Measurements from ENCODE around the gene CADPS2. TPM values are rescaled to one million over a fixed set of nuclear protein-coding genes. Genes with fewer than 3 reads are reported as not detected.

CADPS2 gene
- total RNA-seq, 2 experiments from 2014 or later: not detected

GRCh38 chr7:122453432-122453831, 432.8 kb downstream of the CADPS2 start:
- no peak overlapping the region for H3K4me3 Mint-ChIP-seq
- H3K27ac Mint-ChIP-seq: no peak overlapping the region
- H3K27me3 Mint-ChIP-seq: no peaks in the 10 kb centered on the region
- H3K36me3 Mint-ChIP-seq: no peaks in the 10 kb centered on the region
- no peak for DNase-seq
- peaks cover under 1% of the 10 kb centered on the region for H3K9me3 Mint-ChIP-seq
- H3K4me1 Mint-ChIP-seq: no peaks in the 10 kb centered on the region

GRCh38 chr7:122448893-122449589, 437.2 kb downstream of the CADPS2 start:
- no peak for DNase-seq
- no peaks in the 10 kb centered on the region for H3K4me1 Mint-ChIP-seq
- H3K27me3 Mint-ChIP-seq: no peaks in the 10 kb centered on the region
- H3K36me3 Mint-ChIP-seq: no peaks in the 10 kb centered on the region
- no peaks in the 10 kb centered on the region for H3K9me3 Mint-ChIP-seq
- H3K4me3 Mint-ChIP-seq: no peak overlapping the region
- H3K27ac Mint-ChIP-seq: no peak overlapping the region

GRCh38 chr7:122442929-122443328, 443.3 kb downstream of the CADPS2 start:
- DNase-seq: no peak
- no peaks in the 10 kb centered on the region for H3K27me3 Mint-ChIP-seq
- no peak overlapping the region for H3K4me3 Mint-ChIP-seq
- no peaks in the 10 kb centered on the region for H3K36me3 Mint-ChIP-seq
- H3K27ac Mint-ChIP-seq: no peak overlapping the region
- H3K4me1 Mint-ChIP-seq: no peaks in the 10 kb centered on the region
- no peaks in the 10 kb centered on the region for H3K9me3 Mint-ChIP-seq

GRCh38 chr7:122438492-122438891, 447.8 kb downstream of the CADPS2 start:
- no peak overlapping the region for H3K27ac Mint-ChIP-seq
- no peak overlapping the region for H3K4me3 Mint-ChIP-seq
- no peaks in the 10 kb centered on the region for H3K4me1 Mint-ChIP-seq
- no peak for DNase-seq
- no peaks in the 10 kb centered on the region for H3K36me3 Mint-ChIP-seq
- no peaks in the 10 kb centered on the region for H3K27me3 Mint-ChIP-seq
- H3K9me3 Mint-ChIP-seq: no peaks in the 10 kb centered on the region

- H3K4me1 Mint-ChIP-seq: no peaks in the 10 kb centered on the region
- H3K4me3 Mint-ChIP-seq: no peak overlapping the region
- no peak overlapping the region for H3K27ac Mint-ChIP-seq
- no peaks in the 10 kb centered on the region for H3K27me3 Mint-ChIP-seq
- DNase-seq: no peak
- no peaks in the 10 kb centered on the region for H3K9me3 Mint-ChIP-seq
- no peaks in the 10 kb centered on the region for H3K36me3 Mint-ChIP-seq
Observed at GRCh38 chr7:122438006-122438405, 448.3 kb downstream of the CADPS2 start.

- Mint-ChIP-seq H3K4me1 (no peaks in the 10 kb centered on the region), H3K27ac (no peak overlapping the region), H3K36me3 (no peaks in the 10 kb centered on the region)
Observed at GRCh38 chr7:122433765-122434164, 452.5 kb downstream of the CADPS2 start.

GRCh38 chr7:122430710-122431109, 455.6 kb downstream of the CADPS2 start:
- no peaks in the 10 kb centered on the region for H3K9me3 Mint-ChIP-seq
- no peak overlapping the region for H3K27ac Mint-ChIP-seq
- peaks cover 3% of the 10 kb centered on the region for H3K27me3 Mint-ChIP-seq
- DNase-seq: no peak
- H3K4me3 Mint-ChIP-seq: no peak overlapping the region
- H3K4me1 Mint-ChIP-seq: no peaks in the 10 kb centered on the region
- H3K36me3 Mint-ChIP-seq: no peaks in the 10 kb centered on the region

More at GRCh38 chr7:122433765-122434164, 452.5 kb downstream of the CADPS2 start:
- DNase-seq: no peak
- no peak overlapping the region for H3K4me3 Mint-ChIP-seq
- H3K27me3 Mint-ChIP-seq: peaks cover 3% of the 10 kb centered on the region
- no peaks in the 10 kb centered on the region for H3K9me3 Mint-ChIP-seq

- Mint-ChIP-seq H3K36me3 (no peaks in the 10 kb centered on the region), H3K27me3 (peaks cover 3% of the 10 kb centered on the region), H3K4me1 (no peaks in the 10 kb centered on the region), H3K27ac (no peak overlapping the region), H3K9me3 (no peaks in the 10 kb centered on the region), H3K4me3 (no peak overlapping the region)
- no peak for DNase-seq
Observed at GRCh38 chr7:122429926-122430325, 456.3 kb downstream of the CADPS2 start.

- Mint-ChIP-seq H3K9me3 (no peaks in the 10 kb centered on the region), H3K36me3 (no peaks in the 10 kb centered on the region), H3K4me1 (no peaks in the 10 kb centered on the region), H3K27ac (no peak overlapping the region), H3K27me3 (no peaks in the 10 kb centered on the region), H3K4me3 (no peak overlapping the region)
- no peak for DNase-seq
Observed at GRCh38 chr7:122425731-122426130, 460.5 kb downstream of the CADPS2 start.

GRCh38 chr7:122423591-122423990, 462.7 kb downstream of the CADPS2 start:
- Mint-ChIP-seq H3K9me3 (no peaks in the 10 kb centered on the region), H3K27me3 (no peaks in the 10 kb centered on the region), H3K36me3 (no peaks in the 10 kb centered on the region), H3K27ac (no peak overlapping the region), H3K4me1 (no peaks in the 10 kb centered on the region), H3K4me3 (no peak overlapping the region)
- DNase-seq: no peak

- Mint-ChIP-seq H3K9me3 (no peaks in the 10 kb centered on the region), H3K4me1 (no peaks in the 10 kb centered on the region), H3K36me3 (no peaks in the 10 kb centered on the region), H3K4me3 (no peak overlapping the region), H3K27ac (no peak overlapping the region), H3K27me3 (no peaks in the 10 kb centered on the region)
- DNase-seq: no peak
Observed at GRCh38 chr7:122416336-122416735, 469.9 kb downstream of the CADPS2 start.

- Mint-ChIP-seq H3K36me3 (no peaks in the 10 kb centered on the region), H3K4me3 (no peak overlapping the region), H3K9me3 (no peaks in the 10 kb centered on the region), H3K27me3 (no peaks in the 10 kb centered on the region), H3K4me1 (no peaks in the 10 kb centered on the region), H3K27ac (no peak overlapping the region)
- no peak for DNase-seq
Observed at GRCh38 chr7:122415510-122415909, 470.8 kb downstream of the CADPS2 start.

- H3K9me3 Mint-ChIP-seq: no peaks in the 10 kb centered on the region
- H3K4me1 Mint-ChIP-seq: no peaks in the 10 kb centered on the region
- no peak overlapping the region for H3K27ac Mint-ChIP-seq
- DNase-seq: no peak
- H3K36me3 Mint-ChIP-seq: no peaks in the 10 kb centered on the region
- H3K4me3 Mint-ChIP-seq: no peak overlapping the region
- no peaks in the 10 kb centered on the region for H3K27me3 Mint-ChIP-seq
Observed at GRCh38 chr7:122413339-122413738, 472.9 kb downstream of the CADPS2 start.

- Mint-ChIP-seq H3K4me3 (no peak overlapping the region), H3K9me3 (no peaks in the 10 kb centered on the region), H3K27ac (no peak overlapping the region), H3K36me3 (no peaks in the 10 kb centered on the region), H3K27me3 (no peaks in the 10 kb centered on the region), H3K4me1 (no peaks in the 10 kb centered on the region)
- DNase-seq: no peak
Observed at GRCh38 chr7:122412883-122413282, 473.4 kb downstream of the CADPS2 start.

- DNase-seq: no peak
- no peaks in the 10 kb centered on the region for H3K4me1 Mint-ChIP-seq
- H3K36me3 Mint-ChIP-seq: no peaks in the 10 kb centered on the region
- H3K4me3 Mint-ChIP-seq: no peak overlapping the region
- H3K9me3 Mint-ChIP-seq: no peaks in the 10 kb centered on the region
- H3K27me3 Mint-ChIP-seq: no peaks in the 10 kb centered on the region
- H3K27ac Mint-ChIP-seq: no peak overlapping the region
Observed at GRCh38 chr7:122412441-122412840, 473.8 kb downstream of the CADPS2 start.

- Mint-ChIP-seq H3K4me1 (no peaks in the 10 kb centered on the region), H3K9me3 (peaks cover 2% of the 10 kb centered on the region), H3K4me3 (no peak overlapping the region), H3K27me3 (no peaks in the 10 kb centered on the region), H3K36me3 (no peaks in the 10 kb centered on the region), H3K27ac (no peak overlapping the region)
- no peak for DNase-seq
Observed at GRCh38 chr7:122407195-122407594, 479.1 kb downstream of the CADPS2 start.

Data from activated naive CD8-positive, alpha-beta T cell treated with anti-CD3 and anti-CD28 coated beads for 36 hours (primary cell).